NCI-H345 treated with DMSO at 0.1 percent for 48 hours (cell line): ENCODE measurements around the gene IFIT3.

Source experiments
- DNase-seq: peaks from one replicate; lab custom pipeline; 2025; ENCODE audit not compliant: unreplicated experiment; lab: John Stamatoyannopoulos, UW

The IFIT3 gene

DNA sequence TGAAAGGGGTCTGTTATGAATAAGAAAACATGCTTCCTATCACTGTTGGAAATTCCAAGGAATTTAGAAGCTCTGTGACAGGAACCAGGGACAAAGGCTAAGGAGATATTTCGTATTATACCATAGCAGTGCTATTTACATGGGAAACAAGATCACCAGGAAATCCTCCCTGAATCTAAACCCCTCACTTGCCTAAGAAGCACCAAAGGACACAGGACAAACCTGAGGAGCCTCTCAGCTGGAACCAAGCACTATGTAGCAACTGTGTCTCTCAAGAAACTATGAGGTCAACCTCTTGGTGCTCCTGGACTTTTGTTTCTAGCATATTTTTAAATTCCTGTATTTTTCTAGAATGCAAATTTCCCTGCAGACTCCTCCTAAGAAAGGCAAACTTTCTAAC is 29.3 kb downstream of the IFIT3 start:
- DNase-seq = no peak

- no peak for DNase-seq
Observed at GRCh38 chr10:89357975-89358374, 30.2 kb downstream of the IFIT3 start.

DNA sequence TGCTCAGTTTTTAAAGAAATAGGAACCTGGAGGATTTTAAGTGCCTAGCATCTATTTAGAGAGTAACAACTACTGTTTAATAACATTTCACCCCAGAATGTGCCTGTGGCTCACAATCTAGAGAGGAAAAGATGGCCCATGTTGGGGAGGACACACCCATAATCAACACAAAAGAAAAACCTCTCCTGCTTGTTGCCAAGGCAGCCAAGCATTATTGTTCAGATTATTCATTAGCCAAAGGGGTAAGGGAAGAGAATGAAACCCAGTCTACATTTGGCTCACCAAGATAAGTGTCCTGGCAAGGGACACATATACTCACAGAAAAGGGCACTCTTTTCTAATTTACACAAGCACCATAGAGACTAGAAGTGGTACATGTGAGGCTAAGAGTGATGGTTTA is 32.4 kb downstream of the IFIT3 start:
- DNase-seq = no peak

- no peak for DNase-seq
Observed at GRCh38 chr10:89362929-89363328, 35.1 kb downstream of the IFIT3 start.

GRCh38 chr10:89363729-89364442 is 36.1 kb downstream of the IFIT3 start:
- DNase-seq = no peak

- no peak for DNase-seq
Observed at GRCh38 chr10:89364531-89364930, 36.7 kb downstream of the IFIT3 start.

DNA sequence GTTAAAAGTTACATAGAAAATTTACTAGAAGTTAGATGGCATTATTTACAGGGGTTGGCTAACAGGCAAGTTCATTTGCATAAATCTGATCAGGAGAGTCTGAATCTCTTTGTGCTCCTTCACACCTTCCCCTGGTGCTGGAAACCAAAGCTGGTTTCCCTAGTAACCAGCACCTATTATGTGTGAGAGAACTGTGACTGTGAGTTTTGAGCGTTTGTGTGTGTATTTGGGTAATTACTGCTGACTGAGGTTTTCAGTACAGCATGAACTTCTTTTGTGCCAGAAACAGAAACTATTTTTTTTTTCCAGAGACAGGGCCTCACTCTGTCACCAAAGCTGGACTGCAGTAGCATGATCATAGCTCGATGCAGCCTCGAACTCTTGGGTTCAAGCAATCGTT is 39.7 kb downstream of the IFIT3 start:
- DNase-seq = no peak

DNA sequence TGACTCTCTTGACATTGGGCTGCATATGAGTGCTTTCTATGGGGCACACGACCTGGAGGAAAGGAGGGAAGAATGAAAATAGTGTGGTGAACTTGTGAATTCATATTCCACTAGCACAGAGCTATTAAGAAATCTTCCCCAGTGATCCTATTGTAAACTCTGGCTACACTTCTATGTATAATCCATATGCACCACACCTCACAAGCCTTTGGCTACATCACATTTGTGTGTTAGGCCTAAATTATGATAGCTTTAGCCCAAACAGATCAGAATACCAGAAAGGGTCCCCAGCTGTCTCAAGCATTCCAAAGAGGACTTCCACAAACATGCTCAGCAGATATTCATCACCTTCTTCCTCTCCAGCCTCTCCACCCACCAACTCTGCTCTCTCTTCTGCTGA is 40.3 kb downstream of the IFIT3 start:
- no peak for DNase-seq

DNA sequence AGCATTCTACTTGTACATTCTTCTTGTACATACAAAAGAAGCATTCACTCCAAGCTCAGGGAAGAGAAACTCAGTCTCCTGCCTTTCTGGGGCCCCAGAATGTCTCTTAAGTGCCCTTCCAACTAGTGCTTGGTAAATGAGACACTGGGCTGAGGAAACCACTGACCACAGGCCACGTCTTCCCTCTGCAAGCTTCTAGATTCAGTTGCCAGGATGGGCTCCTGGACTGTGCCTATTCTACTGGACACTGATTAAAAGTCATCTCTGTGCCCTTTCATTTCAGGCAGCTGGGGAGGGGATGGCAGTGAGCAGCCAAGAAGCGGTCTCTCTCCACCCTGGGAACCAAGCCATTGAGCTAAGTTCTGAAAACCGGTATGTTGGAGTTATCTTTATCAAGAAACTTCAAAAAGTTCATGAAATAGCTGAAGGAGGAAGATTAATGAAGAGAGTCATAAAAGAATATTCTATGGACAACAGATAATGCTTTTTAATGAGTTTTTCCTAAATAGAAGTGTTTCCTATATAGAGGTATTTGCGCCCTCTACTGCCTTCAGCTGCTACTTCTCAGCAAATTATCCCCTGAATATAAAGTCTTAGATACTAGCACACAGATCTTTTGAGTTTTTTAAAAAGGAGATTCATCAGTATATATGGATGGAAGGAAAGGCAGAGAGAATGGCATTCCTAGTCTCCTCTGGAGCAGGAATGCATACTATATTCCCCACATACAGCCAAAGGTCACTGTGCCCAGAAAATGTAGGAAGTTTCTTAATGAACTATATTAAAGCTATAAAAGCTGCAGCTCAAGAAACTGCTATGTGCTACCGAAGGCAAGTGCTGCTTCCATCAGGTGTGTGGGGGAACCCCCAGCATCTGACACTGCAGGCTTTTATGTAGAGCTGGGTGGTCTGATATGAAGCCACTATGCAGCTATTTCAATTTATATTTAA is 41.6 kb downstream of the IFIT3 start:
- DNase-seq = no peak

GRCh38 chr10:89371079-89371478 is 43.3 kb downstream of the IFIT3 start:
- DNase-seq = no peak

GRCh38 chr10:89371987-89372386 is 44.2 kb downstream of the IFIT3 start:
- no peak for DNase-seq

GRCh38 chr10:89373916-89374711 is 46.3 kb downstream of the IFIT3 start:
- DNase-seq = no peak

GRCh38 chr10:89374713-89375141 is 46.9 kb downstream of the IFIT3 start:
- DNase-seq = no peak

DNA sequence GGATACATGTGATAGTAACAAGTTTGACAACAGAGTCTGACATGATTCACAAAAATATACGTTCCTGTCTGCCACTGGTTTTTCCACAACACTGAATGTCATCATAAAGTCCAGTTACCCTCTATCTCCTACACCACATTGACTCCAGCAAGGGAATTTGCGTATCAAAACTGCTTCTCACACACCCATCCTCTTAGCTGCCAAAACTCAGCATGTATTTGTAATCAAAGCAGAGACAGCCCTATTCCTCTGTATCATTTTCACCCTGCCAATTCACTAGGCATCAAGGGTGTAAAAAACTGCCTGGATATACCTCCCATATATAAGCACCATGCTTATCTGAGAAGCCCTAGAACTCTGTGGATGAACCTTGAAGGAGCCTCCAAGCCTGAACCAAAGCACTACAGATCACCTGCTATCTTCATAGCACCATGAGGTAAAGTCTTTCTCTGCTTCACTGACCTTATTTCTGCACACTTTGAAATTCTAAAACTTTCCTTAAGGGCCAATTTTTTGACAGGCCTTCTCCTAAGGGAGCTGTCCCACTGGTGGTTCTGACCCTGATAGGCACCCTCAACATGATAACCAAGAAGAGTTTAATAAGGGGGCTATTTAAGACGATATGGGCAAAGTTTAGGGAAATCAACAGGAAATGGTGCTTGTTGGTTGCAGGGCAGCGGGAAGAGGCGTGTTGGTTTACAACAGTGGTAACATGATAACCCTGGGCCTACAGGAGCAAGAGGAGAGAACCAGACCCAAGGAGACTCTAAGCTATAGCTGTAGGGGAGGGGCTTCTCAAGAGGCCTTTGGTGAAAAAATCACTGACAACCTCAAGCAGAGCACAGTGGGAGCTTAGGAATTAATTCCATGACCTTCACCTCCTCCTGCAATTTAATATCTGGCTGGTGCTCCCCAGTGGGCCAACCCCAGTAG is 50.2 kb downstream of the IFIT3 start, which contains the start of gene IFIT1B:
Gene IFIT1B, plus strand, starts transcription at position 352 of the 933 bp plus-strand sequence. Its CDS starts 80 bp downstream, at position 432.
- no peak for DNase-seq

DNA sequence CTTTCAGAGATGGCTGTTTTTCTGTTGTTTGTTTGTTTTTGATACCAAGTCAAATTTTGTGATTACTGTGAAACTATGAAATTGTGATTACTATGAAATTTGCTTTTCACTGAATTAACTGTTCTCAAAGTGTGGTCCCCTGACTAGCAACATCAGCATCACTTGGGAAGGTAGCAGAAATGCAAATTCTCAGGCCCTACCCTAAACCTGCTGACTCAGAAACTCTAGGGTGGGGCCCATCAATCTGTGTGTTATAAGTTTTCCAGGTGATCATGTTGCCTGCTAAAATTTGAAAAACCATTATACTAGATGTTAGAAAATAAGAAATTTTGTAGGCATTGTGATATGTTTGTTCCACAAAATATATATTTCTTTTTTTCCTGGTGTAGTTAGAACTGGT is 51.3 kb downstream of the IFIT3 start:
- no peak for DNase-seq

GRCh38 chr10:89382757-89383156 is 55.0 kb downstream of the IFIT3 start:
- no peak for DNase-seq

DNA sequence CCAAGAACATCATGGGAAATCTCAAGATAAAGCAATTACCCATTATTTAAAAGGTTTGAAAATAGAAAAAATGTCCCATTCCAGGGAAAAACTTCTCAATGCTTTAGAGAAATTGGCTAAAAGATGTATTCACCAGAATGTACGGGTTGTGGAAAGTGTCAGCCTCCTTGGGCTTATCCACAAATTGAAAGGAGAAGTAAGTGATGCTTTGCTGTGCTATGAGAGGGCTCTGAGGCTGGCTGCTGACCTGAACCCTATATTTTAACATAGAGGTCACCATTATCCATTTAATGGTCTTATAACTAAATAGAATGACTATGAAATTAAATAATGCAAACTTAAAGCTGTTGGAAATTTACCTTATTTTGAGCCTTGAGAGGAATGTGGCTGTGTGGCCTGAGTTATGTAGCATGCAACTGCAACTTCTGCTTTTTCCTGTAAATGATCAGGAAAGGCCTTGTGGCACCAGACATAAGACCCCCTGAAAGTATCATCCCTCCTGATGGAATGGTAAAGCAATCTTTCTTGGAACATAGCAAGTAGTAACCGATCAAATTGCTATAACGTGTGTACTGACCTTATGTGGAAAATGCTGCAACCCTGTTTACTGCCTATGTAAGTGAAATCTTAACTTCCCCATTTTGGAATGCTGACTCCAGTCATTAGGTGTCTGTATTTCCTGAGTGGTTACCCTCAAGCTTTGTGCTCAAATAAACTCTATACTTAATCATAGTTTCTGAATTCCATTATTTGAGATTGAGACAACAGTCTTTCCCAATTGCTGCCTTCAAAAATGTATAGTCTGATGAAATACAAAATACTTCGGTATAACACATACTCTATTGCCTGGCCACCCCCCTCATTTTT is 56.9 kb downstream of the IFIT3 start:
- no peak for DNase-seq

DNA sequence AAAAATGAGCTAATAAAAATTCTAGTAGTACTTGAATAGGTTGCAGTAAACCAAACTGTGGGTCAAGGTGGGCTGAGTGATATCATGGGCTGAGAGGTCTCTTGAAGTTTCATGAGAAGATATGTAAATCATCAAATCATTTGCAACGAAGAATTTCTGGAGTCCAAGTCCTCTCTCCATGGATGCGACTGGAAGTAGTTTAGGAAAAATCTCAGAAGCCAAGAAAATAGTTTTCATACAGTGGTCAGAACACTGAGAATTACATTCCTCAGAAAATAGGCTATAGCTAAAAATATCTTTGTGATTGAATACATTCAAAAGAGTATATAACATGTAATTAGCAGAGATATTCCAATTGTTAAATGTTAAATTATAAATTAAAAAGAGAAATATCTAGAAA is 61.0 kb downstream of the IFIT3 start:
- no peak for DNase-seq

DNA sequence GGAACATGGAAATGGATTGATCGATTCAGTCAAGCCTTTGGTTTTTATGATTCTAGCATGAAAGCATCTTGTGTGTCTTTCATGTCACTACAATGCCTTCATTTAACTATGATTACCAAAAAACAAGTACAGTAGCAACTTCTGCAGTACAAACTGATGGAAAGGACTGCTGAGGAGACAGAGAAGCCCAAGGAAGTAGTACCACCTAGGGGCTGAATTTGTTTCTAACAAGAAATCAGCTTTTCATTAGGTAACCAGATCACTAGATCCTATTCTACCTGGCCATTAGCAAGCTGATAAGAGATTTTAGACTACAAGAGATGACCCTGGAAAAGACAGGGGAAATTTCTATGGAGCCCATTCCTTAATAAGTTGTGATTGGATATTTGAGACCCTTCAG is 61.5 kb downstream of the IFIT3 start:
- no peak for DNase-seq
